Activated T-cell treated with anti-CD3 and anti-CD28 coated beads, Interleukin-2, amount 50 U/mL, for 48 hours (primary cell): Measurements from ENCODE around the gene TEAD1.

ENCODE experiments used
- DNase-seq, 2 experiments: peaks; one replicate each; pipeline ENCODE4 v3.0.0-alpha.2; 2020

Gene TEAD1

GRCh38 chr11:12845739-12846358 is 171.6 kb downstream of the TEAD1 start:
- no peak for DNase-seq

- no peak for DNase-seq
Observed at GRCh38 chr11:12846786-12847615, 172.8 kb downstream of the TEAD1 start.

- DNase-seq, result no peak
Observed at GRCh38 chr11:12848413-12848812, 174.2 kb downstream of the TEAD1 start.

- no peak for DNase-seq
Observed at GRCh38 chr11:12853325-12853651, 179.1 kb downstream of the TEAD1 start.

- DNase-seq, result no peak
Observed at GRCh38 chr11:12853652-12854296, 179.6 kb downstream of the TEAD1 start.

GRCh38 chr11:12854297-12854661 is 180.1 kb downstream of the TEAD1 start:
- DNase-seq, result no peak

- DNase-seq, result no peak
Observed at GRCh38 chr11:12854829-12855228, 180.6 kb downstream of the TEAD1 start.

GRCh38 chr11:12856338-12856737 is 182.1 kb downstream of the TEAD1 start:
- no peak for DNase-seq

- DNase-seq, result no peak
Observed at GRCh38 chr11:12857572-12857971, 183.4 kb downstream of the TEAD1 start.

- DNase-seq, result no peak
Observed at GRCh38 chr11:12859872-12860657, 185.8 kb downstream of the TEAD1 start.

- no peak for DNase-seq
Observed at GRCh38 chr11:12860827-12861226, 186.6 kb downstream of the TEAD1 start.

GRCh38 chr11:12862696-12863469 is 188.7 kb downstream of the TEAD1 start:
- DNase-seq, result no peak

- DNase-seq, result no peak
Observed at GRCh38 chr11:12863605-12864121, 189.4 kb downstream of the TEAD1 start.

- no peak for DNase-seq
Observed at GRCh38 chr11:12864316-12865156, 190.3 kb downstream of the TEAD1 start.

- DNase-seq, result no peak
Observed at GRCh38 chr11:12865863-12866595, 191.8 kb downstream of the TEAD1 start.

- no peak for DNase-seq
Observed at GRCh38 chr11:12867531-12867930, 193.3 kb downstream of the TEAD1 start.

GRCh38 chr11:12868315-12869073 is 194.3 kb downstream of the TEAD1 start:
- no peak for DNase-seq

- DNase-seq, result no peak
Observed at GRCh38 chr11:12871241-12871640, 197.0 kb downstream of the TEAD1 start.

GRCh38 chr11:12871788-12872321 is 197.6 kb downstream of the TEAD1 start:
- no peak for DNase-seq

- DNase-seq, result no peak
Observed at GRCh38 chr11:12876340-12876739, 202.1 kb downstream of the TEAD1 start.
